HepG2 (cell line): ENCODE measurements around the gene CRABP1. TPM values are rescaled to one million over a fixed set of nuclear protein-coding genes. Genes with fewer than 3 reads are reported as not detected.

Source experiments
- AHR ChIP-seq: IDR thresholded peaks from 2 replicates; pipeline ENCODE4 v1.6.1; 2018; ENCODE audit warnings: missing genetic modification reagents, missing compliant biosample characterization
- GLMP ChIP-seq: sonication (generic); formaldehyde crosslinking; IDR thresholded peaks from 2 replicates; pipeline ENCODE4 v1.9.0; 2021; ENCODE audit warnings: missing genetic modification reagents, mild to moderate bottlenecking, borderline replicate concordance
- GPN1 ChIP-seq: sonication (generic); formaldehyde crosslinking; IDR thresholded peaks from 2 replicates; pipeline ENCODE4 v1.5.1; 2020; ENCODE audit warnings: missing genetic modification reagents, borderline replicate concordance
- NFKB2 ChIP-seq: sonication (generic); formaldehyde crosslinking; IDR thresholded peaks from 2 replicates; pipeline ENCODE4 v1.4.0; 2020; ENCODE audit warnings: missing genetic modification reagents, borderline replicate concordance
- RBAK ChIP-seq: sonication (generic); formaldehyde crosslinking; IDR thresholded peaks from 2 replicates; pipeline ENCODE4 v1.5.1; 2020; ENCODE audit warnings: mild to moderate bottlenecking, missing genetic modification reagents
- RFX5 ChIP-seq: IDR thresholded peaks from 2 replicates; pipeline ENCODE4 v1.6.1; 2011; ENCODE audit warnings: low read depth, low read length, improper control_type of control experiment
- RXRA ChIP-seq: sonication (generic); formaldehyde crosslinking; IDR thresholded peaks from 2 replicates; pipeline ENCODE4 v1.5.1; 2020; ENCODE audit warnings: missing genetic modification reagents
- SMAD1 ChIP-seq: sonication (generic); formaldehyde crosslinking; IDR thresholded peaks from 2 replicates; pipeline ENCODE4 v1.4.0; 2020; ENCODE audit warnings: missing genetic modification reagents, low read depth, mild to moderate bottlenecking, borderline replicate concordance
- SOX5 ChIP-seq: IDR thresholded peaks from 2 replicates; pipeline ENCODE4 v1.6.1; 2016; ENCODE audit warnings: borderline replicate concordance
- TARDBP ChIP-seq: sonication (generic); formaldehyde crosslinking; IDR thresholded peaks from 2 replicates; pipeline ENCODE4 v1.8.0; 2022; ENCODE audit warnings: mild to moderate bottlenecking, missing genetic modification reagents
- TOPORS ChIP-seq: sonication (generic); formaldehyde crosslinking; IDR thresholded peaks from 2 replicates; pipeline ENCODE4 v1.8.0; 2023; ENCODE audit warnings: mild to moderate bottlenecking, missing genetic modification reagents
- ZNF331 ChIP-seq: sonication (generic); formaldehyde crosslinking; IDR thresholded peaks from 2 replicates; pipeline ENCODE4 v1.4.0; 2020; ENCODE audit warnings: missing genetic modification reagents
- ZNF33B ChIP-seq: sonication (generic); formaldehyde crosslinking; IDR thresholded peaks from 2 replicates; pipeline ENCODE4 v1.5.1; 2020; ENCODE audit warnings: mild to moderate bottlenecking, missing genetic modification reagents
- ZNF407 ChIP-seq: sonication (generic); formaldehyde crosslinking; IDR thresholded peaks from one replicate; pipeline ENCODE4 v1.5.1; 2020; ENCODE audit warnings: mild to moderate bottlenecking, missing genetic modification reagents; ENCODE audit errors: not compliant biosample characterization
- ZNF430 ChIP-seq: sonication (generic); formaldehyde crosslinking; IDR thresholded peaks from 2 replicates; pipeline ENCODE4 v1.9.0; 2021; ENCODE audit warnings: mild to moderate bottlenecking, missing genetic modification reagents
- ZNF460 ChIP-seq: sonication (generic); formaldehyde crosslinking; IDR thresholded peaks from 2 replicates; pipeline ENCODE4 v1.5.1; 2020; ENCODE audit warnings: missing genetic modification reagents, mild to moderate bottlenecking, borderline replicate concordance
- ZNF615 ChIP-seq: sonication (generic); formaldehyde crosslinking; IDR thresholded peaks from 2 replicates; pipeline ENCODE4 v1.5.0; 2020; ENCODE audit warnings: mild to moderate bottlenecking, missing genetic modification reagents, borderline replicate concordance
- polyA plus RNA-seq, 8 experiments: library from polyadenylated mRNA; depleted of rRNA in 3 of 8; stranded (reverse) in 7 of 8; unstranded in 1 of 8; fragments of >200 nt; fragmentation: Illumina TruSeq in 4 of 8; extraction: Trizol in 4 of 8; gene quantifications; 2 replicates each; pipeline versions ENCODE4 v1.2.1 to v1.2.3, GENCODE V29; 2011 to 2016; ENCODE audit warnings: low read depth in 4 of 8, missing spikeins in 1 of 8, mixed read lengths in 1 of 8; ENCODE audit not compliant: insufficient read depth in 1 of 8
- total RNA-seq, 5 experiments: library from RNA; depleted of rRNA; stranded (reverse); fragments of >200 nt; fragmentation: Illumina TruSeq; extraction: Trizol; gene quantifications; 2 replicates each; pipeline ENCODE4 v1.2.3, GENCODE V29; 2016; ENCODE audit warnings: low read depth in 1 of 5
- TF ChIP-seq, protein P1 (sequence below): IDR thresholded peaks from 2 replicates; pipeline ENCODE4 v1.6.1; 2016; ENCODE audit warnings: mild to moderate bottlenecking, missing biosample characterization, missing genetic modification reagents

The CRABP1 gene
- total and polyA plus RNA-seq, 2 of the 13 experiments (the other 11 are each of a cell fraction or from before 2014, with no cell fraction given) = not detected

DNA sequence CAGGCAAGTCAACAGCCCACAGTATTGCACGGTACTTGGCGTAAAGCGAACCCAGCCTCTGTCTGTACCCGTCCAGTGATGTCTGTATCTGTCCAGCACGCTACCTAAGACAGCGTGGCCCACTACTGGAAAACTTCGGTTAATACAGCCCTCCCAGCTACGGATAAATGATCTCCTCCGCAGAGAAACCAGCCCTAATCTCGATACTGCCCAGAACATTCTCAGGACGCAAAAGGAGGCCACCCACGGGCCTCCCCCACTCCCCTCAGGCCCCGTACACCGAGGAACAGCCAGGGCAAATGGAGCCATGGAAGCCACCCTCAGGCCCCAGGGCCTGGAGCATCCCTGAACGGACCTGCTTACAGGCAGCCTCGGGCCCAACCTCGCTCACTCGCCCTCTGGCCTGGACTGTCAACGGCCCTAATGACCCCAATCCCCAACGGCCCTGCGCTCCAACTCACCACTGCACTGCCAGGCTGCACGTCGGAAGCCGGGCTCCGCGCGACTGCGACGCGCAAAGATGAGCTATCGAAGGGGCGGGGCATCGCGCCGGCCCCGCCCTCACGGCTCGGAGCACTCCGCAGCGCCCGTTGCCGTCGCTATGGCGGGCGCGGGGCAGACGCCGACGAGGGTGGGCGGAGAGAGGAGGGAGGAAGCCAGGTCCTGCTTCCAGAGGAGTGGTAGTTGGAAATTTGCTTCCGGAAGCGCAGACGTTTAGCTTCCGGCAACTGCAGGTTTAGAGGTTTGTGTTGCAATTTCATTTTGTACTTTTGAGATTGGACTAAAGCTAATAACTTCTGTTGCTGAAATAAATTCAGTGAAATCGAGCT is 40.8 kb upstream of the CRABP1 start, which contains the start of gene SKIC8 (continued):
- peak; percentile 75 for TF ChIP-seq ZNF407 (CRISPR knock-in tag)
- peak; percentile 55; the same call in 1 of the 2 replicates for TF ChIP-seq ZNF331
- no peak for TF ChIP-seq ZNF460 (CRISPR knock-in tag)
- TF ChIP-seq RFX5 = peak; percentile 68; the same call in 1 of the 2 replicates
- no peak for TF ChIP-seq ZNF615 (CRISPR knock-in tag)
- TF ChIP-seq NFKB2 = peak; percentile 67; the same call in 1 of the 2 replicates
- TF ChIP-seq TARDBP (CRISPR knock-in tag) = peak; percentile 84
- no peak for TF ChIP-seq GLMP (CRISPR knock-in tag)
- TF ChIP-seq, protein P1, sequence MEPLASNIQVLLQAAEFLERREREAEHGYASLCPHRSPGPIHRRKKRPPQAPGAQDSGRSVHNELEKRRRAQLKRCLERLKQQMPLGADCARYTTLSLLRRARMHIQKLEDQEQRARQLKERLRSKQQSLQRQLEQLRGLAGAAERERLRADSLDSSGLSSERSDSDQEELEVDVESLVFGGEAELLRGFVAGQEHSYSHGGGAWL = peak; percentile 60; the same call in 1 of the 2 replicates
- TF ChIP-seq GPN1 (CRISPR knock-in tag) = 0 out of 2 replicates have a peak, but pooled peaks have one; percentile 51
- 0 out of 2 replicates have a peak, but pooled peaks have one; percentile 57 for TF ChIP-seq AHR (CRISPR knock-in tag)
- TF ChIP-seq SOX5 (CRISPR knock-in tag) = 0 out of 2 replicates have a peak, but pooled peaks have one; percentile 55
- peak; percentile 70; the same call in 1 of the 2 replicates for TF ChIP-seq ZNF430 (CRISPR knock-in tag)
- no peak for TF ChIP-seq RBAK (CRISPR knock-in tag)
- peak; percentile 80; the same call in 1 of the 2 replicates for TF ChIP-seq SMAD1 (CRISPR knock-in tag)
- 0 out of 2 replicates have a peak, but pooled peaks have one; percentile 60 for TF ChIP-seq TOPORS (CRISPR knock-in tag)
- TF ChIP-seq ZNF33B = no peak; the same call in 1 of the 2 replicates
- peak; percentile 76 for TF ChIP-seq RXRA (CRISPR knock-in tag)
